ENCODE measurements around the gene MANBA.
A peak's percentile ranks its signal among the peaks of the same experiment; 100 is the strongest.

The MANBA gene

GRCh38 chr4:102764901-102765300 lies 4.1 kb upstream of the MANBA start:
- Histone ChIP-seq H3F3A (ENCODE audit: insufficient read depth) (no peaks in the 10 kb centered on the region), H2AFZ (ENCODE audit: low read depth, low read length, severe bottlenecking) (no peak overlapping the region), H4K20me1 (ENCODE audit: low read depth, low read length) (no peaks in the 10 kb centered on the region), H3K4me2 (ENCODE audit: low read depth, low read length, poor library complexity, severe bottlenecking) (no peak overlapping the region), H3K27ac (ENCODE audit: low read depth, low read length) (no peak overlapping the region), H3K9me3 (ENCODE audit: insufficient read depth, low read length) (no peaks in the 10 kb centered on the region), H3K27me3 (ENCODE audit: low read length) (no peaks in the 10 kb centered on the region), H3K9me2 (replicated peaks; ENCODE audit: insufficient read depth, low read length) (no peaks in the 10 kb centered on the region), H3K79me2 (ENCODE audit: insufficient read depth, low read length) (peaks cover 3% of the 10 kb centered on the region; the same call in 1 of the 2 replicates), H3K36me3 (ENCODE audit: low read length) (no peaks in the 10 kb centered on the region), H3K9ac (ENCODE audit: low read length) (no peak overlapping the region), H3K4me3 (ENCODE audit: insufficient read depth, low read length, poor library complexity, severe bottlenecking) (no peak overlapping the region)
- TF ChIP-seq EZH2phosphoT487 (conservative IDR thresholded peaks at IDR 0.05; ENCODE audit: low read length), result no peak
- no peak for TF ChIP-seq CTCF (IDR thresholded peaks at IDR 0.05; ENCODE audit: insufficient read depth, low read length, poor library complexity, severe bottlenecking)

GRCh38 chr4:102761906-102762305 lies 1.1 kb upstream of the MANBA start:
- Histone ChIP-seq H3K27ac (ENCODE audit: low read depth, low read length) (no peak overlapping the region), H3K9ac (ENCODE audit: low read length) (no peak overlapping the region), H3K27me3 (ENCODE audit: low read length) (no peaks in the 10 kb centered on the region), H2AFZ (ENCODE audit: low read depth, low read length, severe bottlenecking) (no peak overlapping the region), H3K79me2 (ENCODE audit: insufficient read depth, low read length) (peaks cover 28% of the 10 kb centered on the region; the same call in 1 of the 2 replicates), H3K9me2 (replicated peaks; ENCODE audit: insufficient read depth, low read length) (no peaks in the 10 kb centered on the region), H4K20me1 (ENCODE audit: low read depth, low read length) (no peaks in the 10 kb centered on the region), H3K4me2 (ENCODE audit: low read depth, low read length, poor library complexity, severe bottlenecking) (peak overlapping the region; percentile 79), H3K4me3 (ENCODE audit: insufficient read depth, low read length, poor library complexity, severe bottlenecking) (no peak overlapping the region), H3K36me3 (ENCODE audit: low read length) (no peaks in the 10 kb centered on the region), H3K9me3 (ENCODE audit: insufficient read depth, low read length) (no peaks in the 10 kb centered on the region), H3F3A (ENCODE audit: insufficient read depth) (no peaks in the 10 kb centered on the region)
- TF ChIP-seq CTCF (IDR thresholded peaks at IDR 0.05; ENCODE audit: insufficient read depth, low read length, poor library complexity, severe bottlenecking) (no peak), EZH2phosphoT487 (conservative IDR thresholded peaks at IDR 0.05; ENCODE audit: low read length) (no peak)

- no peaks in the 10 kb centered on the region for H3K27me3 ChIP-seq (ENCODE audit: low read length)
- no peak overlapping the region for H3K27ac ChIP-seq (ENCODE audit: low read depth, low read length)
- H3K4me3 ChIP-seq (ENCODE audit: insufficient read depth, low read length, poor library complexity, severe bottlenecking), result peak overlapping the region; percentile 55
- peak overlapping the region; percentile 94 for H2AFZ ChIP-seq (ENCODE audit: low read depth, low read length, severe bottlenecking)
- no peaks in the 10 kb centered on the region for H3K9me2 ChIP-seq (replicated peaks; ENCODE audit: insufficient read depth, low read length)
- H3F3A ChIP-seq (ENCODE audit: insufficient read depth), result no peaks in the 10 kb centered on the region
- TF ChIP-seq CTCF (IDR thresholded peaks at IDR 0.05; ENCODE audit: insufficient read depth, low read length, poor library complexity, severe bottlenecking), result no peak
- no peak for TF ChIP-seq EZH2phosphoT487 (conservative IDR thresholded peaks at IDR 0.05; ENCODE audit: low read length)
- H3K79me2 ChIP-seq (ENCODE audit: insufficient read depth, low read length), result peaks cover 28% of the 10 kb centered on the region; the same call in 1 of the 2 replicates
- H3K9ac ChIP-seq (ENCODE audit: low read length), result peak overlapping the region; percentile 67
- no peaks in the 10 kb centered on the region for H4K20me1 ChIP-seq (ENCODE audit: low read depth, low read length)
- H3K9me3 ChIP-seq (ENCODE audit: insufficient read depth, low read length), result no peaks in the 10 kb centered on the region
- peak overlapping the region; percentile 79 for H3K4me2 ChIP-seq (ENCODE audit: low read depth, low read length, poor library complexity, severe bottlenecking)
- H3K36me3 ChIP-seq (ENCODE audit: low read length), result no peaks in the 10 kb centered on the region
Observed at GRCh38 chr4:102761296-102761701, 531 bp upstream of the MANBA start.
